Hematopoietic multipotent progenitor cell (in vitro differentiated cells): ENCODE results near the gene GSK3A. TPM values are rescaled to one million over a fixed set of nuclear protein-coding genes. Genes with fewer than 3 reads are reported as not detected.
A peak's percentile ranks its signal among the peaks of the same experiment; 100 is the strongest.

Experiments
- DNase-seq, 3 donors: peaks; one replicate each; pipeline ENCODE4 v3.0.0-alpha.2; 2011 to 2015; ENCODE audit warnings: low read depth in 2 of 3, low spot score in 2 of 3
- total RNA-seq: library from RNA; depleted of rRNA; stranded (reverse); fragments of >200 nt; gene quantifications from one replicate; pipeline ENCODE4 v1.2.3, GENCODE V29; 2012

The GSK3A gene
- total RNA-seq, 1 donor = 24.5 TPM

DNA sequence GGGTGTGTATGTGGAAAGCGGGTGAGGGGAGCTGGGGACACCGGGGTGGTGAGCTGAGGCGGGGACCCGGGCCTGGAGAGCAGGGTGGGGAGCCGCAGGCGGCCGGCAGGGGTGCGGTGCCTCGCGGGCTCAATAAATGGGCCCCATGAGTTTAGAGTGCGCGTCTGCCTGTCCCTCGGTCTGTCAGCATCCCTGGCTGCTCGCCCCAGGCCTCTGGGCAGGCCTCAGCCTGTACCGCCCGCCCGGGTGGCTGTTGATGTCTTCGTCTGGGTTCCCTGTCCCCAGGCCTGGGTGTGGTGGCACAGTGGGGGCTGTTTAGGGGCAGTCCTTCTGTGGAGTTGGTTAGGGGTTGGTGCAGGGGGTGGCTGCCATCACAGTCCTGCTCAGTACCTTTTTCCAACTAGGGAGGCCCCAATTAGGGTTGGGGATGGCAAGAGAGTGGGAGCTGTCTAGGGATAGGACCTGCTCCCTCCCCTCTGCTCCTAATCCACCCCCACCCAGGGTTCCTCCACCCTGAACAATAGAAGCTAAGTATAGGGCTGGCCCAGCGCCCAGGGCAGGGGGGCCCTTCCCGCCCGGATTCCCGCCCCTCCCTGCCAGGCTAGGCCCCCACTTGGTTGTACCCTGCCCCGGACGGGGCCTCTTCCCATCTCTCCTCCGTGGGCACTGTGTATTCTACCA, 38.9 kb upstream of the GSK3A start:
- peak in 1 of 3 donors; percentile 42 for DNase-seq

DNA sequence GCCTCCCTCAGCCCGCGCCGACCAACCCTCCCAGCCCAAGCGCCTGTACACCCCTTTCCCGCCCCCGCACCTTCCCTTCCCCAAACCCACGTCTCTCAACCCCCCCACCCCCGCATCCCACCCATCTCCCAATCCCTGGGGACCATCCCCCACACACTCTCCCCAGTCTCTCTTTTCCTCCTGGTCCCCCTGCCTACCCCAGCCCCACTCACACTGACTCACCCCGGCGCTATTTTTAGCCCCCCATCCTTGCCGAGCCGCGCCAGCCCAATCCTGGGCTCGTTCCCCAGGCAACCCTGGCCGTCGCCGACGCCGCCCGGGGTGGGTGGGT, 38.4 kb upstream of the GSK3A start:
- no peak for DNase-seq

DNA sequence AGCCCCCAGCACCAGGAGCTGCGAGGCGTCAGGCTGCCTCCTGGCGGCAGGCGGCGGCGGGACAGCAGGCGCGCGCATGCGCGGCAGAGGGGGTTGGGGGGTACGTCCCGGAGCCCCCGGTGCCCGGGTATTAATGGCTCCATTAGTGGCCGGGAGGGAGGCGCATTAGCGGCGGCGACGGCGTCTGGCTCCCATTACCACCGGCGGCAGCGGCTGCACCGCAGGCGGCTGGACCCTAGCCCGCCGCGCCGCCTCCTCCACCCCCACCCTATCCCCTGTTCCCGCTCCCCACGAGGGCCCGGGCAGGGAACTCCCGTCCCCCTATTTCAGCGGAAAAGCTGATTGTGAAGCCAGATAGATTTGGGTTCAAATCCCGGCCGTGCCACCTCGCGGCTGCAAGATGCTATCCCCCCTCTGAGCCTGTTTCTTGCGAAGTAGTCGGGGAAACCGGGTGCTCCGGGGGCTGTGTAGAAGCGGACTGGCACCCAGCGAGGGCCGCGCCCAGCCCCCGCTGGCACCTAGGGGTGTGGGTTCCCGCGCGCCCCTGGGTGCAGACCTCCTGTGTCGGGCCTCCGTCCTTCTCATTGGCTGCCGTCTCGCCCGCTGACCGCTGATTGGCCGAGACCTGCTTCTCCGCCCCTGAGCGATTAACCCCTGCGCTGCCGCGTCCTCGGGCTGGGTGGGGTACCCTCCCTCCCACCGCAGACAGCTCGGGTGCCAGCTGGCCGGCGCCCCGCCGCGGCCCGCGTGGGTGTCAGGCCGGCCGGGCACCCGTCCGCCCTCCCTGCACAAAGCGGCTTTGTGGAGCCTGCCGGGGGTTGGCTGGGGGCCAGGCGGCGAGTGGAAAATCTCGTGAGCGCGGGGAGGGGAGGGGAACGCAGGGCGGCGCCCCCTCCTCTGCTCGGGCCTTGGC, 37.8 kb upstream of the GSK3A start:
- peak; percentile 63 to 90 (median 82) for DNase-seq

DNA sequence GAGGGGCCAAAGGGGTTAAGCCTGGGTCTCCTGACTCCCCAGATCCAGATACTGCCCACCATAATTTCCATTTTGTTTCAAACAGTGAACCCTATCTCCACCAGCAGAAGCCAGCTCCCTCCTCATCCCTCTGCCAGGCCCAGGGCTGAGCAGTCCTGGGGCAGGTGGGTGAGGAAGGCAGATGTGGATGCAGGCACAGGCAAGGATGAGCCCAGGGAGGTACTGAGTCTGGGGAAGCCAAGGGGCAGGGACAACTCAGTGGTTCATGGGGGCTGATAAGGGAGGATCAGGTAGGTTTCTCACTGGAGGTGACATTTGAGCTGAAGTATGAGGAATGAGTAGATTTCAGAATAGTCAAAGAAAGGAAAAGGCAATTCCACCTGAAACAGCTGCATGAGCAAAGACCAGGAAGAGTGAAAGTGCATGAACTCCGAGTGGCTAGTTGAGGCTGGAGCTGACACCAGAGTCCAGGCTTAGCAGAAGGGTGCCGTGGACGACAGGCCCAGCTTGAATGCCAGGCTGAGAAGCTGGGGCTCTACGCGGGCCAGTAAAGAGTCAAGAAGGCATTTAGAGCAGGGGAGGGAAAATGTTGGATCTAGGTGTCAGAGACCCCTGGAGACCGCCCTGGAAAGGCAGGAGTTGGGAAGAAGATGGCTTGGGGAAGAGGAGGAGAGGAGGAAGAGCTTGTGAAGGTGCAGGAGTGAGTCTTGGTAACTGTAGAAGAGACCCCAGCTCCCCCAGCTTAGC, 36.9 kb upstream of the GSK3A start:
- no peak for DNase-seq

DNA sequence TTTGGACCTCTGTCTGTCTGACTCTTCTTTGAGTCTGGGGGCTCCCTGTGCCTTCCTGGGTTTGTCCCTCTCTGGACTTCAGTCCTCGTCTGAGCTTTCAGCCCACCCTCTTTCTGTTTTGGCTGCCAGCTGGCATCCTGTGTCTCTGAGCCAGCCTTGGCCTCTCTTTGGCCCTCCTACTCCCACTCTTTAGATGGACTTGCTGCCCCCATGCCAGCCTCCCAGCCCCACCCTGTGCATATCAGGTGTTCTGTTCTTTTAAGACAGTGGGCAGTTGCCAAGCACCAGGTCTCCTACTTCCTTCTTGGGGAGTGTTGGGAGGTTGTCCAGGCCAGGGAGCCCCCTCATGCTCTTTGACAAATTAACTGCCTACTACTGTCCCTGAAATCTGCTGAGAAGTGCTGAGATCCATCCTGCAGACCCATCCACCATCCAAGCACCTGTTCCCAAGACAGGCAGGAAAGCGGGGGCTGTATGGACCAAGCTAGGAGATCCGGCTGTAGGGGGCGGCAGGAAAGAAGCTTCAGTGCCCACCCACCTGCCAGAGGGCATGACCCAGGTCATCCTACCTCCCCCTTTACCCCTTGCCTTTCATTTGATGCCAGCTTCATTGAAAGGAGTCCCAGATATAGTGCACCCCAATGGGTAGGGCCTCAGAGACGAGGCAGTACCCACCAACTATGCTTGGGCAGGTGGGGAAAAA, 36.2 kb upstream of the GSK3A start:
- no peak for DNase-seq

DNA sequence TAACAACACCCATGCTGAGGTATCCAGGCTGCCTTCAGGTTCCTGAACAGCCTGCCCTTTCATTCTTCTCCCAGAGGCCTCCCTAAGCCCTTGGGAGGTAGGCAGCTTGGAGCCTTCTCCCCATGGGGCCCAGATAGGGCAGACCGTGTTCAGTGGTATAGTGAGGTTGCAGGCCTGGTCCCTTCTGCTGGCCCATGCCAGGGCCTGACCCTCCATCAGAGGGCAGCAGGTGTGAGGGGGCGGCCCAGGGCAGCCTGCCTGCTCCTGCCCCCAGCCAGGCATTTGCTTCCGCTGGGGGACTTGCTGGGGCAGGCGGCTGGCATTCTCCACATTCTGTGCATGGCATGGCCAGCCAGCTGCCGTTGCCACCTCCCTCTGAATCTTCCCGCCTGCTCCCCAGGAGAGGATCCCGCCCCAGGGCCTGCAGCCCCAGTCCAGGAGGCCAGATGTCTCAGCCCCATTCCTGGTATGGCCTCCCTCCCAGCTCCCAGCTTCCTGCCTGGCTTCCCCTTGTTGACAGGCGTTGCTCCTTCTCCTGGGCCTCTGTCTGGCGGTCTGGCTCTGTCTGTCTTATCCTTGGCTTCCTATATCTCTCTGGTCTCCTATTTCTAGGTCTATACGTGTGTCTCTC, 35.5 kb upstream of the GSK3A start:
- no peak for DNase-seq

DNA sequence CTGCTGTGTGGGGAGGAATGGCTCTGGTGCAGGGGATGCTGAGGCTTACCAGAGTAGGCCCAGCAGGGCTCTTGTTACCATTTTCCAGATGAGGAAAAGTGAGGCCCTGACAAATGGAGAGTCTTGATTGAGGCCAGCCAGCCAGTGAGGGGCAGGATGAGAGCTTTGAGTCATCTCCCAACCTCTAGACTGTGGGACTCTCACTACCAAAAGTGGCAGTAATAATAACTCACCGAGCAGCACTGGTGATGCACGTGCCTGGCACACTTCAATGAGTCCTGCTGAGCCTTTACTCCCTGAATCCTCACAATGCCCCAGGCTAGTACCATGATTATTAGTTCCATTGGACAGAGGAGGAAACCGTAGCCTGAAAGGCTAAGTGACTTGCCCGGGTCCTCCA, 34.4 kb upstream of the GSK3A start:
- no peak for DNase-seq

DNA sequence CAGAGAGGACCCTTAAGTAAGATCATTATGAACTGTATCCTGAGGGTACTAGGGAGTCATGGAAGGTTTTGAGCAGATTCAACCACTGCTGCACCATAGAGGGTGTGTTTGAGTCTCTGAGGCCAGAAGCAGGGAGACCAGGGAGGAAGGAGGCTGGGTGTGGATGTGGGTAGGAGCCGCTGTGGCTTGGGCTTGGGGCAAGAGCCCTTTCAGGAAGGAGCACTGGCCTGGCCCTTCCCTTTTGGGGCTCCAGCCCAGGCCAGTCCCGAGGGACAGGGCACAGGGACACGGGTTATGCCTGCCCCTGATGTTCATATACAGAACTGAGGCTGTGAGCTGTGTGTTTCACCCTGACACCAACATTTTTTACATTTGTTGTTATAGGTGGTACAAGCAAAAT, 33.9 kb upstream of the GSK3A start:
- DNase-seq = no peak

DNA sequence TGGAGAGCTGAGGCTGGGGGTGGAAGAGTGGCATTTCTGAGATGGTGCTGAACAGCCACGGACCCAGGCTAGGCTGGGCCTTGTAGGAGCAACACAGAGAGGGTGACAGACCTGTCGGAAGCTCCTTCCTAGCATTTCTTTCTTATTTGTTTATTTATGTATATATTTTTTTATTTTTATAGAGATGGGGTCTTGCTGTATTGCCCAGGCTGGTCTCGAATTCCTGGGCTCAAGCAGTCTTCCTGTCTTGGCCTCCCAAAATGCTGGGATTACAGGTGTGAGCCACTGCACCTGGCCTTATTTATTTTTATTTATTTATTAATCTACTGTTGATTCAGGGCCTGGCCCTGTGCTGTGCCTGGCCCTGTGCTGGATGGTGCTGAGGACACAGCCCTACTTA, 33.1 kb upstream of the GSK3A start:
- DNase-seq = no peak

DNA sequence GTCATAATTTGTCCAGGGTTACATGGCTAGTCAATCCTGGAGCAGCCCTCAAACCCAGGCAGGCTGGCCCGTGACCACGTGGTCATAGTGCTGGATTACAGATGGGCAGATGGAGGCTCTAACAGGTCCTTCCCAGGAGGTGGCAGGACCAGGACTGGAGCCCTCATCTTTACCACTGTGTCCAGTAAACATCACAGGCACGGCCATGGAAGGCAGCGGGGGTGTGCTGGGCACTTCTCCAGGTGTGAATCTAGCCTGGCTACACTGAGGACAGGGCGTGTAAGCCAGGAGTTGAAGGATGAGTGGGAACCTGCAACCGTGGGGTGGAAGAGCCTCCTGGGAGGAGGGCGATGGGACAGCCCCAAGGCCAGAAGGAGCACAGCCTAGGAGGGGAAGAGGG, 32.7 kb upstream of the GSK3A start:
- no peak for DNase-seq

DNA sequence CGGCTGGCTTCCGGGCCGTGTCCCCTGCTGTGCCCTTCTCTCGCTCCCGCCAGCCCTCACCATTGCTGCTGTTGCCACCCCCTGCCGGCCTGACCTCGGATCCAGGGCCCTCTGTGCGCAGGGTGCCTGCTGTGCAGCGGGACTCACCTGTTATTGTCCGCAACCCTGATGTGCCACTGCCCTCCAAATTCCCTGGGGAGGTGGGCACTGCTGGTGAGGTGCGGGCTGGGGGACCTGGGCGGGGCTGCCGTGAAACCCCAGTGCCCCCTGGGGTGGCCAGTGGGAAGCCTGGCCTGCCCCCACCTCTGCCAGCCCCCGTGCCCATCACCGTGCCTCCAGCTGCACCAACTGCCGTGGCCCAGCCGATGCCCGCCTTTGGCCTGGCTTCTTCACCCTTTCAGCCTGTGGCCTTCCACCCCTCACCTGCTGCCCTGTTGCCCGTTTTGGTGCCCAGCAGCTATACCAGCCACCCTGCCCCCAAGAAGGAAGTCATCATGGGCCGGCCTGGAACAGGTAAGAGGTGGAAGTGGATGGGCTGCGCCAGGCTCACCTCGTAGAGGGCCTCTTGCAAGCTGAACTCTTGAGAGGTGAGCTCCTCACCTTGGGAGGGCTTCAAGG, 31.8 kb upstream of the GSK3A start:
- no peak for DNase-seq

DNA sequence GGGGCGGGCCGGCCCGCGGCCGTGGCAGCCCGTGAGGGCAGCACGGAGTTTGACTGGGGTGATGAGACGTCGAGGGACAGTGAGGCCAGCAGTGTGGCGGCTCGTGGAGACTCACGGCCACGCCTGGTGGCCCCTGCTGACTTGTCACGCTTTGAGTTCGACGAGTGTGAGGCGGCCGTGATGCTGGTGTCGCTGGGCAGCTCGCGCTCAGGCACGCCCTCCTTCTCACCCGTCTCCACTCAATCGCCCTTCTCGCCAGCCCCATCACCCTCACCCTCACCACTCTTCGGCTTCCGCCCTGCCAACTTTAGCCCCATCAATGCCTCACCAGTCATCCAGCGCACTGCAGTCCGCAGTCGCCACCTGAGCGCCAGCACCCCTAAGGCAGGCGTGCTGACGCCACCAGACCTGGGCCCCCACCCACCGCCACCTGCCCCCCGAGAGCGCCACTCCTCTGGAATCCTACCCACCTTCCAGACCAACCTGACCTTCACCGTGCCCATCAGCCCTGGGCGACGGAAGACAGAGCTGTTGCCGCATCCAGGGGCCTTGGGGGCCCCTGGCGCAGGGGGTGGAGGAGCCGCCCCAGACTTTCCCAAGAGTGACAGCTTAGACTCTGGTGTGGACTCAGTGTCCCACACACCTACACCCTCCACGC, 31.1 kb upstream of the GSK3A start:
- no peak for DNase-seq

DNA sequence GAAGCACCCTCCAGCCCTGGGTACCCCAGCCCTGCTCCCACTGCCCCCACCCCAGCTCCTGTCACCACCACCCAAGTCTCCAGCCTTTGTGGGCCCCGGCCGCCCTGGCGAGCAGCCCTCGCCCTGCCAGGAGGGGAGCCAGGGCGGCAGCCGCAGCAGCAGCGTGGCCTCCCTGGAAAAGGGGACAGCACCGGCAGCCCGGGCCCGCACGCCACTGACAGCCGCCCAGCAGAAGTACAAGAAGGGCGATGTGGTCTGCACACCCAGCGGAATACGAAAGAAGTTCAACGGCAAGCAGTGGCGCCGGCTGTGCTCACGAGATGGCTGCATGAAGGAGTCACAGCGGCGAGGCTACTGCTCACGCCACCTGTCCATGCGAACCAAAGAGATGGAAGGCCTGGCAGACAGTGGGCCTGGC, 30.6 kb upstream of the GSK3A start:
- no peak for DNase-seq

DNA sequence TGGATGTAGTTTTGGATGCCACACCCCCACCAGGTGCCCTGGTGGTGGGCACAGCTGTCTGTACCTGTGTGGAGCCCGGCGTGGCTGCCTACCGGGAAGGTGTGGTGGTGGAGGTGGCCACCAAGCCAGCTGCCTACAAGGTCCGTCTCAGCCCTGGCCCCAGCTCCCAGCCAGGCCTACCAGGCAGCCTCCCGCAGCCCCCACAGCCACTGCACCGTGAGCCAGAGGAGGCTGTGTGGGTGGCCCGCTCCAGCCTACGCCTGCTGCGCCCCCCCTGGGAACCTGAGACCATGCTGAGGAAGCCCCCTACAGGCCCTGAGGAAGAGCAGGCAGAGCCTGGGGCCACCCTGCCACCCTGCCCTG, 30.1 kb upstream of the GSK3A start:
- DNase-seq = no peak

DNA sequence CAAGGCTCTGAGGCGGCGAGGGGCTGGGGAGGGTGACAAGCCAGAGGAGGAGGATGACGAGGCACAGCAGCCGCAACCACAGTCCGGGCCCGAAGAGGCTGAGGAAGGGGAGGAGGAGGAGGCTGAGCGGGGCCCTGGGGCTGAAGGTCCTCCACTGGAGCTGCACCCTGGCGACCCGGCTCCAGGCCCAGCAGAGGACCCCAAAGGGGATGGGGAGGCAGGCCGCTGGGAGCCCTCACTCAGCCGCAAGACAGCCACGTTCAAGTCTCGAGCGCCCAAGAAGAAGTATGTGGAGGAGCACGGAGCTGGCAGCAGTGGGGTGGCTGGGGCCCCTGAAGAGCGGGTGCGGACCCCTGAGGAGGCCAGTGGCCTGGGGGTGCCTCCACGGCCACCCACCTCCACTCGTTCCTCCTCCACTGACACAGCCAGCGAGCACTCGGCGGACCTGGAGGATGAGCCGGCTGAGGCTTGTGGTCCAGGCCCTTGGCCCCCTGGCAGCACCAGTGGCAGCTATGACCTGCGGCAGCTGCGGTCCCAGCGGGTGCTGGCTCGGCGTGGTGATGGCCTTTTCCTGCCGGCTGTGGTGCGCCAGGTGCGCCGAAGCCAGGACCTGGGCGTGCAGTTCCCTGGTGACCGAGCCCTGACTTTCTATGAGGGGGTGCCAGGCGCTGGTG, 29.6 kb upstream of the GSK3A start:
- DNase-seq = no peak

DNA sequence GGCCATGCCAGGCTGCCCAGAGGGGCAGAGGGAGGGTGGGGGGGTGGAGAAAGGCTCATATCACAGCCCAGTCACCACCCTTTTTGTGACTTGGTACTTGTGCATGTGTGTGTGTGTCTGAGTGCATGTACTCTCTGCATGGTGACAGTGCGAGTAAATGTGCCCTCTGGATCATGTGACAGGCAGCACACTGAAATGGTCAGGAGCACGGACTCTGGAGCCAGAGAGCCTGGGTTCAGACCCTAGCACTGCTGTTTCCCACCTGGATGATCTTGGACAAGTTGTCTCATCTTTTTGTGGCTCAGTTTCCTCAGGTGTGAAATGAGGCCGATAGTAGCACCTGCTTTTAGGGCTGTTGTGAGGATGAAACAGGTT, 28.6 kb upstream of the GSK3A start:
- no peak for DNase-seq

DNA sequence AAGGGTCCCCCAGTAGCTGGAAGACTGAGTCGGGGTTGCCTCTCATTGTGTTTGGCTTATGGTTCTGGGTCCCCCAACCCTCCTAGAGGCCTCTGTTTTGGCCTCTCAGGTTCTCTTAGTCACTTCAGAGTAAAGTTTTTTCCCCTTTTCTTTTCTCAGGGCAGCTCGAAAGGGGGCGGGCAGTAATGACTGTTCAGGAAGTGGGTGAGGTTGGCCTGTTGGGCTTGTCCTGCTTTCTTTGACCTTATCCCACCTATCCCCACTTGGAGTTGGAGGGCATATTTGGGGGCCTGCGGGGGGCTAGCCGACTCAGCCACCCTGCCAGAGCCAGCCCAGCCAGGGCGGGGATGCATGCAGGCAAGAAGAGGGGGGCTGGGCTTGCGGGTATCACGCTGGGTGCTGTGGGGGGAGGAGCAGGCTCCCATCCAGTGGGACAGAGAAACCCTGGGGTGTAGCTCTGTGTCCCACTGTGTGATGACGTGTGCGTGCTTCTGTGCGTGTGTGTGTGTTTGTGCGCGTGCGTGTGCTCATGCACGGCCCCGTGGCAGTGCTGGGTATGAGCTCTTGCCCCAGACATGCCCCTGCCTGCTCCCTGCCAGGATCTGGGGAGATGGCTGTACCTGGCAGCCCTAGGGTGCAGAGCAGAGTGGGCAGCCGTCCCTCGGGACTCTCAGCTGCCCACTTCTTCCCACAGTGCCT, 28.1 kb upstream of the GSK3A start:
- peak in 2 of 3 donors; percentile 74 to 76 for DNase-seq
